ENCODE measurements around the gene DPP10. TPM values are rescaled to one million over a fixed set of nuclear protein-coding genes. Genes with fewer than 3 reads are reported as not detected.
"Not testable (repeated sequence)": the region's sequence is repeated elsewhere in the genome, so short reads cannot be mapped to it uniquely, and the experiment has no call there.

Gene DPP10
- total and polyA plus RNA-seq, 10 donors: 0.02 TPM; not detected in 9

GRCh38 chr2:114968748-114969400 lies 526.4 kb downstream of the DPP10 start:
- Histone ChIP-seq H3K27ac (no peak overlapping the region), H3K36me3 (no peaks in the 10 kb centered on the region), H3K4me1 (no peaks in the 10 kb centered on the region), H3K27me3 (replicated peaks in 1 of 7) (no peaks in the 10 kb centered on the region), H3K9me3 (peaks cover 0 to 7% (median 0%) of the 10 kb centered on the region in 8 donors), H3K4me3 (no peak overlapping the region)
- intact Hi-C loops (cut with DNase I; ENCODE audit: low total_unique reads): no loop called here
- TF ChIP-seq POLR2AphosphoS5 (IDR thresholded peaks at IDR 0.05): no peak
- TF ChIP-seq CTCF (IDR thresholded peaks at IDR 0.05 in 8 of 11, conservative IDR thresholded peaks at IDR 0.05 in 3 of 11): no peak
- no peak for TF ChIP-seq POLR2A (IDR thresholded peaks at IDR 0.05)
- WGBS, 5 donors: 67 to 82% (median 69%) methylated on average over 2 of the region's 2 CpGs
- DNase-seq: no peak

GRCh38 chr2:115004321-115004720 lies 561.9 kb downstream of the DPP10 start:
- H3K4me3 ChIP-seq; intact Hi-C loops (cut with DNase I; ENCODE audit: low total_unique reads); H3K36me3 ChIP-seq; H3K27me3 ChIP-seq (replicated peaks in 1 of 7); H3K27ac ChIP-seq; H3K9me3 ChIP-seq; DNase-seq; H3K4me1 ChIP-seq: not testable (repeated sequence)
- 87 to 97% (median 91%) methylated on average over 11 to 19 of the region's 19 CpGs for WGBS, 5 donors

GRCh38 chr2:115011721-115012120 lies 569.3 kb downstream of the DPP10 start:
- Histone ChIP-seq H3K27me3 (replicated peaks in 1 of 7) (no peaks in the 10 kb centered on the region), H3K36me3 (no peaks in the 10 kb centered on the region), H3K27ac (no peak overlapping the region), H3K4me1 (no peaks in the 10 kb centered on the region), H3K4me3 (no peak overlapping the region), H3K9me3 (peaks cover 0 to 33% (median 20%) of the 10 kb centered on the region in 8 donors)
- WGBS, 5 donors: 80 to 93% (median 84%) methylated on average over 3 to 4 of the region's 4 CpGs
- intact Hi-C loops (cut with DNase I; ENCODE audit: low total_unique reads): no loop called here
- no peak for DNase-seq
- TF ChIP-seq POLR2A (IDR thresholded peaks at IDR 0.05) (no peak), POLR2AphosphoS5 (IDR thresholded peaks at IDR 0.05) (no peak), CTCF (IDR thresholded peaks at IDR 0.05 in 8 of 11, conservative IDR thresholded peaks at IDR 0.05 in 3 of 11) (no peak)

- H3K4me1 ChIP-seq; H3K27me3 ChIP-seq (replicated peaks in 1 of 7); H3K4me3 ChIP-seq; intact Hi-C loops (cut with DNase I; ENCODE audit: low total_unique reads); H3K36me3 ChIP-seq; DNase-seq; H3K27ac ChIP-seq: not testable (repeated sequence)
- peaks cover 0 to 54% (median 38%) of the 10 kb centered on the region in 8 donors for H3K9me3 ChIP-seq
- 91 to 98% (median 95%) methylated on average over 3 of the region's 3 CpGs for WGBS, 5 donors
Observed at GRCh38 chr2:115022013-115022412, 579.6 kb downstream of the DPP10 start.

- Histone ChIP-seq H3K9me3 (peaks cover 0 to 13% (median 7%) of the 10 kb centered on the region in 8 donors), H3K27ac (no peak overlapping the region), H3K4me3 (no peak overlapping the region), H3K36me3 (no peaks in the 10 kb centered on the region), H3K27me3 (replicated peaks in 1 of 7) (no peaks in the 10 kb centered on the region), H3K4me1 (no peaks in the 10 kb centered on the region)
- DNase-seq: no peak
- TF ChIP-seq POLR2A (IDR thresholded peaks at IDR 0.05) (no peak), POLR2AphosphoS5 (IDR thresholded peaks at IDR 0.05) (no peak), CTCF (IDR thresholded peaks at IDR 0.05 in 8 of 11, conservative IDR thresholded peaks at IDR 0.05 in 3 of 11) (no peak)
- intact Hi-C loops (cut with DNase I; ENCODE audit: low total_unique reads): no loop called here
- 62 to 75% (median 69%) methylated on average over 3 of the region's 3 CpGs for WGBS, 5 donors
Observed at GRCh38 chr2:115034801-115035200, 592.4 kb downstream of the DPP10 start.
